ENCODE measurements around the gene EGLN1.

EGLN1 gene

GRCh38 chr1:231422798-231423309, 767 bp upstream of the EGLN1 start:
- DNase-seq (ENCODE audit: extremely low spot score, insufficient read length, low read depth) (no peak), FAIRE-seq (no peak)

- no peak for FAIRE-seq
- DNase-seq (ENCODE audit: extremely low spot score, insufficient read length, low read depth) = no peak
Observed at GRCh38 chr1:231421546-231421970, 529 bp downstream of the EGLN1 start.

DNA sequence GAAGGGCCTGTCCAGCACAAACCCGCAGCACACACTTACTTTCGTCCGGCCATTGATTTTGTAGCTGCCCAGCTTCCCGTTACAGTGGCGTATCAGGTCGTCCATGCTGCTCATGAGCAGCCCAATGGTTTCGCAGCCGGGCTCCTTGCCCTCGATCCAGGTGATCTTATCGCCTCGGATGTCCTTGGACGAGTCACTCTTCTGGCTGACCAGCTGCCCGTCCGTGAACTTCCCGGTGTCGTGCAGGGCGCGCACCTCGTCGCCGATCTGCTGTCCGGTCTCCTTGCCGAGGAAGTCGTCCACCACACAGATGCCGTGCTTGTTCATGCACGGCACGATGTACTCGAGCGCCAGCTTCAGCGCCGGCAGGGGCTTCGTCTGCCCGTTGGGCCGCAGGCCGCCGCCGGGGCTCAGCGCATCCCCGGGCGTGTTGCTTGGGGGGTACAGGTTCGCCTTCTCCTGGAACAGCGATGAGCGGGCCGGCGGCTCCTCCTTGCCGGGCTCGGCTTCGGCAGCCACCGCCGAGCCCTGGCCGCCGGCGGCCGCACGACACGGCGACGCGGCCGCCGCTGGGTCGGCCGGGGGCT, 1.0 kb downstream of the EGLN1 start:
- no peak for FAIRE-seq
- DNase-seq (ENCODE audit: extremely low spot score, insufficient read length, low read depth) = no peak

- DNase-seq (ENCODE audit: extremely low spot score, insufficient read length, low read depth) (no peak), FAIRE-seq (peak; percentile 67)
Observed at GRCh38 chr1:231420299-231420958, 1.7 kb downstream of the EGLN1 start.

- DNase-seq (ENCODE audit: extremely low spot score, insufficient read length, low read depth) = no peak
- peak; percentile 12 for FAIRE-seq
Observed at GRCh38 chr1:231419738-231420298, 2.3 kb downstream of the EGLN1 start.

- no peak for DNase-seq (ENCODE audit: extremely low spot score, insufficient read length, low read depth)
- no peak for FAIRE-seq
Observed at GRCh38 chr1:231419147-231419546, 2.9 kb downstream of the EGLN1 start.

DNA sequence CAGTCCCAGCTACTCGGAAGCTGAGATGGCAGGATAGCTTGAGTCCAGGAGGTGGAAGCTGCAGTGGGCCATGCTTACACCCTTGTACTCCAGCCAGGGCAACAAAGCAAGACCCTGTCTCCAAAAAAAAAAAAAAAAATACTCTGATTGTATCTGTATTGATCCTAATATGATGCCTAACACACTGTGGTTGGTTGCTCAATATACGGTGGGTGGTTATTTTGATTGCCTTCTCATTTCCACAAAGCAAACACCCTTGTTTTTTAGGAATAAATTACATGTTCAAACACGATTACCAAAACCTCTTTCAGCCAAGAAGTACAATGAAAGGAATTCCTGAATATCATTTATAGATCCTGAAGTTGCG, 3.4 kb downstream of the EGLN1 start:
- FAIRE-seq = no peak
- DNase-seq (ENCODE audit: extremely low spot score, insufficient read length, low read depth) = no peak

DNA sequence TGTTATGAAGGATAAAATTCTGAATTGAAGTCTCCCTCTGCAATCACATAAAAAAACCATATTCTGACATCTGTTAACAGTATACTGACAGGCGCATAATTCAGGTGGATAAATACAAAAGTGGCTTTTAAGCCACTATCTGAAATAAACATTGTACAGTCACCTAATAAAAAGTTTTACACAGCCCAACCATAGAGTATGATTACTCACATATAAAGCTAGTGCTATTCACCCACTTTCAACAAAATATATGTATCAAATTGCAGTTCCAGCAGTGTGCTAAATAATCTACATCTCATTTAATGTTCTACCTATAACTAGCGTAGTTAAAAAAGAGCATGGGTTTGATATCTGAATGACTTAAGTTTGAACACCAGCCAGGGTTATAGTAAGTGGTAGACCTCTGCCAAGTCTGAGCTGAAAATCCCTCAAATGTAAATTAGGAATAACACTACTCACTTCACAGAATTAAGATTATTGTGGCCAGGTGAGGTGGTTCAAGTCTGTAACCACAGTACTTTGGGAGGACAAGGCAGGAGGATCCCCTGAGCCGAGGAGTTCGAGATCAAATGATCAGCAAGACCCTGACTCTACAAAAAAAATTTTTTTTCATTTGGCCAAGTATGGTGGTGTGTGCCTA, 3.9 kb downstream of the EGLN1 start:
- FAIRE-seq (no peak), DNase-seq (ENCODE audit: extremely low spot score, insufficient read length, low read depth) (no peak)

DNA sequence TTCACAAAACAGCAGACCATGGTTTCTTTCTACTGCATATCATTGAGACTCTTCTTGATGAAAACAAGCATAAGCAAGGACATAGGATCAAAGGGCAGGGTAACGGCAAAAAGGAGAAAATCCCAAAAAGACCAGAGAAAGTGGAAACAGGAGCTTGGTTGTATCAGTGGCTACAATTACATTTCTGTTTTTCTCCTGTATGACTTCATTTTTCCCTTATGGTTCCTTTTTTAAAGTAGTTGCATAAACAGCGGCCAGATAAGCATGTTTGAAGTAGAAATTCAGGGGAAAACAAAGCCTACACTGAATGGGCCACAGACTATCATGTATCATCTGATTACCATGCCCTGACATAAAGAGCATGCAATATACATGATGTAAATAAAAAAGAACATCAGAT, 4.6 kb downstream of the EGLN1 start:
- FAIRE-seq = peak; percentile 12
- DNase-seq (ENCODE audit: extremely low spot score, insufficient read length, low read depth) = no peak

GRCh38 chr1:231416901-231417300, 5.2 kb downstream of the EGLN1 start:
- DNase-seq (ENCODE audit: extremely low spot score, insufficient read length, low read depth) (no peak), FAIRE-seq (peak; percentile 21)

GRCh38 chr1:231415018-231415583, 7.0 kb downstream of the EGLN1 start:
- no peak for DNase-seq (ENCODE audit: extremely low spot score, insufficient read length, low read depth)
- no peak for FAIRE-seq

GRCh38 chr1:231414260-231415016, 7.6 kb downstream of the EGLN1 start:
- FAIRE-seq (peak; percentile 9), DNase-seq (ENCODE audit: extremely low spot score, insufficient read length, low read depth) (no peak)

DNA sequence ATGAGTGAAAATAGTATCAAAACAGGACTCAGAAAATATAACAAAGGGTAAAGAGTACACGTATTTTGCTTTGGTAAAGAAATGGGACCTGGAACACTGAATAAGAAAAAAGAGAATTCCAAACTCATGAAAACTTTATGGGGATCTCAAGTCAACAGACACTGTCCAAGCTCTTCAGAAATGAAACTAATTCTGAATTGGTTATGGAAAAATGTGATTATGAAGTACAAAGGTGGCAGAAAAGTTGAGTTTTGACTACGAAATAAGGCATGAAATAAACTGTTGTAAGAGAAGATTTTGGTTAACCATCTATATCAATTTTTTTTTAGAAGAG, 8.4 kb downstream of the EGLN1 start:
- no peak for FAIRE-seq
- DNase-seq (ENCODE audit: extremely low spot score, insufficient read length, low read depth) = no peak

DNA sequence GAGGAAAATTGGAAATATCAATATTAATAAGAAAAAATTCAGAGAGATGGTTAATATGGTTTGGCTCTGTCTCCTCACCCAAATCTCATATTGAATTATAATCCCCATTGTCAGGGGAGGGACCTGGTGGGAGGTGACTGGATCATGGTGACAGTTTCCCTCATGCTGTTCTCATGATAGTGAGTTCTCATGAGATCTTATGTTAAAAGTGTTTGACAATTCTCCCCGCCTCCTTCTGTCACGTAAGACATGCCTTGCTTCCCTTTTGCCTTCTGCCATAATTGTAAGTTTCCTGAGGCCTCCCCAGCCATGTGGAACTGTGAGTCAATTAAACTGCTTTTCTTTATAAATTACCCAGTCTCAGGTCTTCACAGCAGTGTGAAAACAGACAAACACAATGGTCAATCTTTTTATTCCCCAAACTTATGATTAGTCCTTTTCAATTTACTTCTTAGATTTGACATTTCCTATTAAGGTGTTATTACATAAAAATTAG, 11.0 kb downstream of the EGLN1 start:
- no peak for DNase-seq (ENCODE audit: extremely low spot score, insufficient read length, low read depth)
- no peak for FAIRE-seq

- FAIRE-seq (no peak), DNase-seq (ENCODE audit: extremely low spot score, insufficient read length, low read depth) (no peak)
Observed at GRCh38 chr1:231410036-231410612, 12.0 kb downstream of the EGLN1 start.

DNA sequence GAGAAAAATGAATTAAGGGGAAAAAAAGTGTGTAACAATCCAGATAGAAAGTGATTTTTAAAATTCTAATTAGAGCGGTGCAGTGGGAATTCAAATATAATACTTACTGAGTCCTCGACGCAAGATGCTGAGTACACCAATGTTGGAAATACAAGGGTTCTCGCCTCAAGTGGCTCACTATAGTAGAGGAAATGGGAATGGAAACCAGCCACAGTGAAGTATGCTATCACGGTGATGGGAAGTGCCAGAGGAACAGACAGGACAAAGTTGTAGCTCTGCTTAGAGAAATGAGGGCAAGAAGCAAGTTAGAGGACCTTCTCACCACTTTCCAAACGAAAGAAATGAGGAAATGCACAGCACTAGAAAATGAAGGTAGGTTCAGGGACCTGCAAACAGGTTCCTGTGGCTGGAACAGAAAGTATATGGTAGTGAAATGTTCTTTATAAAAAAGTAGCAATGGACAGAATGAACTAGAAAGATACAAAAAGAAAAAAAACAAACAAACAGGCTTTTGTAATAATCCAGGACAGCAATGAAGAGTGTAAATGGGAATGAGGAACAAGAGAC, 13.5 kb downstream of the EGLN1 start:
- DNase-seq (ENCODE audit: extremely low spot score, insufficient read length, low read depth) (no peak), FAIRE-seq (no peak)

GRCh38 chr1:231407547-231408396, 14.3 kb downstream of the EGLN1 start:
- peak; percentile 12 for FAIRE-seq
- DNase-seq (ENCODE audit: extremely low spot score, insufficient read length, low read depth) = no peak

GRCh38 chr1:231407049-231407448, 15.0 kb downstream of the EGLN1 start:
- no peak for DNase-seq (ENCODE audit: extremely low spot score, insufficient read length, low read depth)

More at GRCh38 chr1:231407049-231407448, 15.0 kb downstream of the EGLN1 start:
- no peak for FAIRE-seq
